Nucleus accumbens (tissue), 56 donors: Measurements from ENCODE around the gene NDST1.
A peak's percentile ranks its signal among the peaks of the same experiment; 100 is the strongest.

ENCODE experiments used
- DNase-seq, 56 donors: peaks; one replicate each; lab custom pipeline; 2025; lab: John Stamatoyannopoulos, UW

Gene NDST1

DNA sequence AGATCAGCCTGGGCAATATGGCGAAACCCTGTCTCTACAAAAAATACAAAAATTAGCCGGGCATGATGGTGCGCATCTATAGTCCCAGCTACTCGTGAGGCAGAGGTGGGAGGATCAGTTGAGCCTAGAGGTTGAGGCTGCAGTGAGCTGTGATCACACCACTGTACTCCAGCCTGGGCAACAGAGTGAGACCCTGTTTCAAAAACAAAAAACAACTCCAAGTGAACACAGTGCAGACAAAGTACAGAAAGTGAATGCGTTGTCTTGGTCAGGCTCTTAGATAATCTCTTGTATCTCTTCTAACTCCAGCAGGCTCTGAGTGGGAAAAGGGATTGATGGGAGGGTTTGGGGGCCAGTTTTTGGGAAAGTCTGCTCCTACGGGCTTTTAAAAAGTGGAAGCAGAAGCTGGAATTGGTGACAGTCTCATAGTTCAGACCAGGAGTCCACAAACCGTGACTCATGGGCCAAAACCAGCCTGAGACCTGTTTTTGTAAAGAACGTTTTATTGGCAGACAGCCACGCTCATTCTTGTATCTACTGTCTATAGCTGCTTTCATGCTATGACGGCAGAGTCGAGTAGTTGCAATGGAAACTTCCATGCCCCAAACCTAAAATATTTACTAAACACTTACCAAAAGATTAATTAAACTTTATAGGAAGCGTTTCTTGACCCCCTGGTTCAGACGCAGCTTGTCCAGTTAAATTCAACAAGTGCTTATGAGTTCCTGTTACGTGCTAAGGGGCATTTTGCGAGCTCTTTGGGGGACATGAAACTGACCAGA lies 32.9 kb downstream of the NDST1 start:
- DNase-seq: peak in 2 of 56 donors; percentile 11 to 36

DNA sequence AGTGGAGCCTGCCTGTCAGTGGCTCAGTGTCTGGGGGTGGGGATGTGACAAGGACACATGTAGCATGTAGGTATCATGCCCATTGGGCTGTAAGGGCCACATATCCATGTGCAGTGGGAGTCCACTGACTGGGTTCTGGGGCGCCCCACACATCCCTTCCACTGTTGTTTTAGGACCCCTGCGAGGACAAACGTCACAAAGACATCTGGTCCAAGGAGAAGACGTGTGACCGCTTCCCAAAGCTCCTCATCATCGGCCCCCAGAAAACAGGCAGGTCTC lies 33.4 kb downstream of the NDST1 start:
- DNase-seq: no peak

DNA sequence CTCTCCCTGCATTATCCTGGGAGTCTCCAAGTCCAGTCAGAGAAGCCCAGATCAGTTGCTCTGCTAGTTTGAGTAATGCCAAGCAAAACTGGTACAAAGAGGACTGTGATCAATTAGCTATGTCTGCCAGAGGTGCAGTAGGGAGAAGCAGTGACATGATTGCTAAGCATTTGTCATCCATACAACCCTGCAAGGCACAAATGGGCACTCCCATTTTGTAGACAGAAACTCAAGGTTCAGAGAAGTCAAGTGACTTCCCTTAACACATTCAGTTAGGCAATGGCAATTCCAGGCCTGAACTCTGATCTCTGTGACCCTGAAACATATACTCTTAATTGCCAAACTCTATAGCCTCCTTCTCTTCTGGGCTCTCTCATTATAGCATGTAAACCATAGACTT lies 34.0 kb downstream of the NDST1 start:
- no peak for DNase-seq

DNA sequence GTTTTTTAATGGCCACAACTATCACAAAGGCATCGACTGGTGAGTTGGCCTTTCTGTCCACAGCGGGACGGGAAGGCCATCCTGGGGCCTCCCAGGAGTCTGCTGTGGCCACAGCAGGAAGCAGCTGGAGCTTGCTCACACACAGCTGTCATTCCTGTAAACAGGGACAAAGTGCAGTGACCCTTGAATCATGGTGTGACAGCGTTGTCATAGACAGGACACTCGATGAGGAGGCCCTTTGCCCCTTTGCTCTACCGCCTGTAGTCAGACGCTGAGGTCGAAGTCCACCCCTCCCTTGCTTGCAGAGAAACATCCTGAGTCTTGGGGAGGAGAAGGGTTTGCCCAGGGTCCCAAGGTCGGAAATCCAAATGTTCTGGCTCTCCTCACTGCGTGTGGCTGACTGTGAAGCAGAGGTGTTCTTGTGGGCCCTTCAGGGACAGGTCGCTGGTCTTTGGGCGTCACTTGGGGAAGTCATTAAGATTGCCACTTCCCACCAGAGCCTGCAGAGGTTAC lies 35.1 kb downstream of the NDST1 start:
- DNase-seq: no peak

DNA sequence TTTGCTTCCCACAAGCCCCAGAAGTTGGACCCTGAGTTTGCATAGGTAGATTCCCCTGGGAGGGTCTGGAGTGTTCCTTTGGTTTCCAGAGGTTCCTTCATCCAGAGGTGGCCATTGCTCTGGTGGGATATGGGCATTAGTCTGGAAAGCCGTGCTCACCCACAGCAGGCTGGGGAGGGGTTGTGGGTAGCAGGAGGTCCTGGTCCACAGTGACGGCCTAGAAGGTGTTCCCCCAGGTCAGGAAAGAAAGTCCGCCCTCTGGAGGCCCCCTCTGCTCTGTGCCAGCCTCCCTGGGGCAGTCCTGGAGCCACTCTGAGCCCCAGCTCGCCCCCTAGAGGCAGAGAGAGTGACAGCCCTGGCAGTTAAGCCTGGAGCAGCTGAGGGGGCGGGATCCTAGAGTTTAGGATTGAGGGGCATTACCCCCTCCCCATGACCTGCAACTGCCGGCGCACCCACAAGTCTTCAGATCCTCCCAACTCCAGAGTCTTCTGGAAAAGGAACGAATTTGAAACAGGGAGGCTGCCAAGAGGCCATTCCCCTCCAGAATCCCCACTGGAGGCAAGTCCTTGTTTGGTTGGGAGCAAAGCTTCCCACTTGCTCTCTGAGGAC lies 36.8 kb downstream of the NDST1 start:
- DNase-seq: peak in 43 of 56 donors; percentile 9 to 83 (median 34)

DNA sequence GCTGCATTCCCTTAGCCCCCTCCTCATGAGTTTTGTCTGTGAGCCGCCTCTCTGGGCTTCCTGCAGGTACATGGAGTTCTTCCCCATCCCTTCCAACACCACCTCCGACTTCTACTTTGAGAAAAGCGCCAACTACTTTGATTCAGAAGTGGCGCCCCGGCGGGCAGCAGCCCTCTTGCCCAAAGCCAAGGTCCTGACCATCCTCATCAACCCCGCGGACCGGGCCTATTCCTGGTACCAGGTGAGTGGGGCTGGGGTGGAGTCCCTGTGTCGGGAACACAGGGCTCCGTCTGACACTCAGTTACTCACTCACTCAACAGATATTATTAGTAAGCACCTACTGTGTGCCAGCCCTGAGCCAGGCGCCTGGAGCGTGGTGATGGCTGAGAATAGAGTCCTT lies 37.3 kb downstream of the NDST1 start:
- DNase-seq: no peak

DNA sequence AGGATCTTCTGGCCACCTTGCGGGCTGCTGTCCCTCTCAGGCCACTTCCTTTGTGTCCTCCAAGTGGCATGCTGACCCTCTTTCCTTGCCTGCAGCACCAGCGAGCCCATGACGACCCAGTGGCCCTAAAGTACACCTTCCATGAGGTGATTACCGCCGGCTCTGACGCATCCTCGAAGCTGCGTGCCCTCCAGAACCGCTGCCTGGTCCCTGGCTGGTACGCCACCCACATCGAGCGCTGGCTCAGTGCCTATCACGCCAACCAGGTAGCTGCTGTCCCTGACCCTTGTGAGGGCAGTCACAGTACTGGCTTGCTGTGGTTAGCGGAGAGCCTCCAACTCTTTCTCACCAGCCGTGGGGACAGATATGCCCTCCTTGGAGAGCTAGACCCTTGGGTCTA lies 40.2 kb downstream of the NDST1 start:
- DNase-seq: no peak

DNA sequence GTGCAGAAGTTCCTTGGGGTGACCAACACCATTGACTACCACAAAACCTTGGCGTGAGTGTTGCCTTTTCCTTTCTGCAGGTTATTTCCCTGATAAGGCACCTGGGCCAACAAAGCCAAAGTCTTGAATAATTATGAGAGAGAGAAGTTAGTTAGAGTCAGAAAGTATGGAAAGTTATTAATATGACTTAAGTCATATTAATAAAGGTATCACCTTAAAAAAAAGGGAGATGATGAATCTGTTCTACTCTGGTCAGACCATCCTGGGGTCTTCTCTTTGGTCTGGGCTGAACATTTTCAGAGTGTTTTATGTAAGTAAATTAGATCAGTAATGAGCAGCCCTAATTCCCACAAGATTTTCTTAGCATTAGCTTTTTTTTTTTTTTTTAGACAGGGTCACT lies 41.8 kb downstream of the NDST1 start:
- DNase-seq: no peak

DNA sequence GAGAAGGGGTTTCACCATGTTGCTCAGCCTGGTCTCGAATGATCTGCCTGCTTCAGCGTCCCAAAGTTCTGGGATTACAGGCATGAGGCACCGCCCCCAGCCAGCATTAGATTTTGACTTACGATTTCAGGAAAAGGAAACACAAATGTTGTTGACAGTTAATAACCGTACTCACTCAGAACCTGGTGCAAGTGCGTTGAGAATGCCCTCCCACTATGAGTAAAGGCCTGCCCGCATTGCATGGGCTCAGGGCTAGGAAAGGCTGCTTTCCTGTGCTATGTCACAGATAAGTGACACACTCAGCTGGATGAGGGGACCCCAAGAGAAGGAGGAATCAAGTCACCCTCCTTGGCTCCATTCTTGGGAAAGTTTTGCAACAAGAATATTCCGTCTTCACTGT lies 42.4 kb downstream of the NDST1 start:
- no peak for DNase-seq

DNA sequence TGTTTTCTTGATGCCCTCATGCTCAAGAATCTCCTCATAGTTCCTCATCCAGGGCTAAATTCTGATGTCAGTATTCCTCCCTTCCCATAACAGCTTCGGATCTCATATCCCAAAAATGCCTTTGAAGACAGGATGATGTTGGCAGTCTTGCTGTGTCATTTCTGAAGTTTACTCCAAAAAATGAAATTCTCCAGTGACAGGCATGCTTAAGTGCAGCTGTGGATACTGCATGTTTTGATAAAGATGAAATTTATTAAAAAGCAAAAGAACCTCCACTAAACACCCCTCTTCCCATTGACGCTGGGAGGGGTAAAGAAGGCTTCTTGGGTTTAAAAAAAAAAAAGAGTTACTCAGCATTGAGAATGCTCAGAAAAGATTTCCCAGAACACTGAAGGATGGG lies 43.1 kb downstream of the NDST1 start:
- no peak for DNase-seq

DNA sequence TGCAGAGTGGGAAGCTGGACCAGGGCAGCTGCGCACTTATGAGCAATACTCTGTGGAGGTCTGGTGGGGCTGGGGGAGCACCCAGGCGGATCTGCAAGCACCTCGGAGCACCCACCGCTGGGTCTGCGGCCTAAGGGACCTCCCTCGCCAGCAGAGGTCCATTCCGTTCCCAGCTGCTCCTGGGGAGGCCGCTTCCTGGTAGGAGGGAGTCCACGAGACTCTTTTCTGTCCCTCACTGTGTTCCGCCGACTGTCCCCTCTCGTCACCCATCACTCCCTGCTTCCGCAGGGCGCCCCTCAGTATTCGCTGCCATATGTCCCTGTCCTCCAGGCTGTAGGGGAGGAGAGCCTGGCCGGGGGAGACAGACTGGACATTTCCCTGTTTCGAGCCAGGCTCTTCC lies 45.5 kb downstream of the NDST1 start:
- no peak for DNase-seq

DNA sequence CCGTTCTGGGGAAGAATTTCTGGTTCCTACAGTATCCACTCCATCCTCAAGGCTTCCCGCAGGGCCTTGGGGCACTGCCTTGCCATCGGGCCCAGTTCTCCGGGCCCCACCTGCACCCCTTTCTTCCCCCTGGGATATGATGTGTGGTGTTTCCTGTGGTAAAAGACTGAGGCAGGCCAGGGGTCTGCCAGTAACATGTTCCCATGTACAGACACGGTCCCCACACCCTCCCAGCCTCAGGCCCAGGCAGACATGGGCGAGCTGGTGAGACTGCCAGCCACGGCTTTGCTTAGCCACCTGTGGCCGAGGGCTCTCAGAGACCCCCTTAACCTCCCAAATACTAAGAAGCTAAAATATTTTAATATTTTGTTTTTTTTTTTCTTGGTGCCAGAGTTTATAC lies 46.0 kb downstream of the NDST1 start:
- DNase-seq: no peak

DNA sequence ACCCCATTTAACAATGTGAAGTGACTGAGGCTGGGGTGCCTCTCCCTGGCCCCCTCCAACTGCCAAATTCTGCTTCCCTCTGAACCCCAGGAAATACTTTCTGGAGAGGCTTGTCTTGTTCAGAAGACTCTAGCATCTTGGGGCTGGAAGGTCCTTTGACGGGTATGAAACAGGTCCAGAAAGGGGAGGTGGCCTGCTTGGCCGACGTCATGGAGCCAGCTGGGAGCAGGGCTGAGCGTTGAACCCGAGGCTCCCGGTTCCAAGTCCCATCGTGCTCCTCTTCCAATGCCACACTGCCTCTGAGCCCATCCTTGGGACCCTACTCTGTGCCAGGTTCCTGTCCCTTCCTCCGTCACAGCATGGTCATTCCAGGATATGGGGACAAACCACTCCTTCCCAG lies 46.9 kb downstream of the NDST1 start:
- DNase-seq: no peak

DNA sequence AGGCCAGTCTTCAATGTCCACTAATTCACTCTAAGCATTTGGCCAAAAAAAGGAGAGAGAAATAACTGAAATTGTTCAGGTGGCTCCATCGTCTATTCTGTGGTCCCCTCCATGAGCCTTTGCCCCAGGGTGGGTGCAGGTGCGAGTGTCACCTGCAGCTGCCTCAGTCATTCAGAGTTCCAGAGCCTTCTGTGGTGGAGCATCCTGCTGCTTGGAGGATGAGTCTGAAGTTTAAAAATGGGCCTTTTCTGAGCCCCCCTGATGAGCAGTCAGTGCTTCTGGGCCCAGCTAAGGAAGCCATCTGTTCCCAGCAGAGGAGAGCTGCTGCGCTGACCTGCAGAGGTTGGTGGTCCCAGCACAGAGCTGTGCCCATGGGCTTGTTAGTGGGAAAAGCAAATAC lies 48.2 kb downstream of the NDST1 start:
- DNase-seq: no peak

DNA sequence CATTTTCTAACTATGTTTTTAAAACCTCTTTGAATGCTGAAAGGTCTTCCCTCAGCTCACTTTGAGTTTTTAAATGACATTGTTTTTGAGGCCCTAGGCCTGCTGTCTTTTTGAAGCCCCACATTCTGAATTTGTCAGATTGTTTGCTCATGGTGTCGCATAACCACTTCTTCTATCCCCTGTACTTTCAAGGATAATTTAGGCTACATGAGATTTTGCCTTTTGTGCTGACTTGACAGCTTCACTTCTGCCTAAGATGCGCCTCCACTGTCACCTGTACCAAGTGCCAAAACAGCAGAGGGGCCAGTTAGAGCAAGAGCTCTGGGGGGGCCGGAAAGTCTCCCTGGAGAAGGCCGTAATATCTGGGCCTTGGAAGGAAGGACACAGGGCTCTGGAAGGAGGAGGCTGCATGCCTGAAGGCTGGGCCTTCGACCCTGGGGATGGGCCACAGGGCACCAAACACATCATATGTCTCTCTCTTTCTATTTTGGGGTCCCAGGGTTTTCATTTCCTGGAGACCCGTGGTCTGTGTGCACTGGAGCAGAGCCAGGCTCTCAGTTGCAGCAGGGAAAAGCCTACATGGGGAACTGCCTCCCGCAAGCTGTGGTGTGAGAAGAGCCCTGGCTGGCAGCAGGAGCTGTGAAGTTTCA lies 49.1 kb downstream of the NDST1 start:
- DNase-seq: no peak

DNA sequence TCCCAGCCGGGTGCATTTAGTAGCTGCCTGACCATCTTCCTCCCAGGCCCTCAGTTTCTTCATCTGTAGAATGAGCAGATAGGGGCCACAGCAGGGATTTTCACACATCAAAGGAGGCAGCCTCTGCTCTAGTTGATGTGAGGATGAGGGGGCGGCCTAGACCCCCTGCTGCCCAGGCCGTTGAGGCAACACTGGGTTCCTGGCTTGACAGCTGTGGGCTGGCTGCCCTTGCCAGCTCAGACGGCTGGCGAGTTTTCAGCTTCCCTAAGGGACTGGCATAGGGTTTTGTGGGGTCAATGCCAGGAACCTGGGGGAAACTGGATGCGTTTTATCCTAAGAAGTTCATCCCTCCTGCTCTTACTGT lies 49.6 kb downstream of the NDST1 start:
- DNase-seq: no peak

DNA sequence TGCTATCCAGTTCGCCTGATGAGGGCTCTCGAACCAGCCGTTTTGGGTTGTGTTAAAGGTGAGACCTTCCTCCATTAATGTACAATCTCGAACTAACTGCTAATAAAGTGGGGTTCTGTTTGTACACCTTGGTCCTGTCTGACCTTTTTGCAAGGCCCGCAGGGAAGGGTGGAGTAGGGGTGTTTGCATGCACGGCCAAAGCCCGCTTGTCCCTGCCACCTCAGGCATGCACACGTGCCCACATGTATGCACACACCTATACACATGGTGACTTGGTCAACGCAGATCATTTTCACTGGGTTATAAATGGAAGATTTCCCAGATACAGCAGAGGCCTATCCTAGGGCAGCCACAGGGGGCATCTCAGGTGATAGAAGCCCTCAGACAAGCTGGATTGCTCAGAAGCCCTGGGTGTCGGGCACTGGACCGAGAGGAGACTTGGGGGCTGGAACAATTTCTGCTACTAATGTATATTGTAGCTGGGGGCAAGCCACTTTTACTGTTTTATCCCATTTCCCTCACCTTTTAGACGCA lies 50.2 kb downstream of the NDST1 start:
- DNase-seq: no peak

DNA sequence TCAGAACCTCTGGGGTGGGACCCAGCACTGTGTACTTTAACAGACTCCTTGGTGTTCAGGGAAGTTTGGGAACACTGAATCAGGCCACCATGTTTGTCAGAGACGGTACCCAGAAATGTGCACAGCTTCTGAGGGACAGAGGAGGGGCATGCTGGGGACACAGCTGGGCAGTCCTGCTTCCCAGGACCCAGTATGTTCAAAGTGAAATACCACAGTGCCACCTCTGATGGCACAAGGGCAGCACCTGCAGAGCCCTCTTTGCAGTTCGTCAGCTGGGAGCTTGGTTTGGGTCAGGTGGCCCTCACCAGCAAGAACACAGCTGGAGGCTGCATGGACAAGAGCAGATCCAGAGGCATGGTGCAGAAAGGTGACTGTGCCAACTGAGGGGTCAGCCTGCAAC lies 51.2 kb downstream of the NDST1 start:
- no peak for DNase-seq

DNA sequence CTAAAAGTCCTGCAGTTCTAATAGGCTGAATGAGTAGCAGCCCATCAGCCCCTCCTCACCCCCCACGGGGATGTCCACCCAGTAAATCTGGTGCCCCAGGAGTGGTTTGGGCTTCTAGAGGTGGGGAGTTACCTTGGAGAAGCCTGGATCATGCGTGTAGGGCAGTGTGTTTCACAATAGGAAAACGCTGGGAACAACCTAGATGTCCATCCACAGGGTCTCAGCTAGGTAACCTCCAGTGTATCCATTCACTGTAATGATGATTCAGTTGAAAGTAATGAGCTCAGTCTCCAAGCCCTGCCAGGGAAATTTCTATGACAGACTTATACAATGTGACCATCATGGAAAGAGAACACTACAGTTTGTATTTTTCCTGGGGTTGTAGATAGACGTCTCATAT lies 51.8 kb downstream of the NDST1 start:
- DNase-seq: no peak

DNA sequence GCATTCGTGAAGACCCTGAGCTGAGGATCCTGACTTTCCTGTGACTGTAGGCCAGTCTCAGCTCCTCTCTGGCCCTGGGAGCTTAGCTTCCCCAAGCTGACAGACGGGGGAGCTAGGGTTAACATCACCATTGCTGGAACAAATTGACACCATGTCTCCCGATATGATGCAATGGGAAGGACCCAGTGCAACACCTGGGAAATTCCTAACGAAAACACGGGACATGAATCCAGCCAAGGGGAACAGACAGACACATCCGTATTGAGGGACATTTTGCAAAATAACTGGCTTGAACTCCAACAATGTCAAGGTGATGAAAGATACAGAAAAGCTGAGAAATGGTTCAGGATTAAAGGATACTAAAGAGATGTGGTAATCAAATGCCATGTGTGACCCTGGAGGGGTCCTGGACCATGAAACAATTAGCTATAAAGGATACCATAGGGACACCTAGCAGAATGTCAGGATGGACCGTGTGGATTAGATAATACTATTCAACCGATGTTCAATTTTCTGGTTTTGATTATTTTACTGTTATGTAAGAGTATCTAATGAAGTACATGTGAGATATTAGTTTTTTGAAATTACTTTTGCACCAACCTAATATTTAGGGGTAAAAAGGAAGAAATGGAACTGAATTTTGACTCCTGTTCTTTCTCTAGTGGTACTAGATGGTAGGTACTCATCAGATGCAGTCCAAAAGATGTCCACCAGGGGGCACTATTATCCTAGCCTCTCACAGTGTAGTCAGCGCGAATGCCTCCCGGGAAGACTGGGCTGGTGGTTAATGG lies 52.7 kb downstream of the NDST1 start:
- peak in 54 of 56 donors; percentile 4 to 97 (median 64) for DNase-seq

DNA sequence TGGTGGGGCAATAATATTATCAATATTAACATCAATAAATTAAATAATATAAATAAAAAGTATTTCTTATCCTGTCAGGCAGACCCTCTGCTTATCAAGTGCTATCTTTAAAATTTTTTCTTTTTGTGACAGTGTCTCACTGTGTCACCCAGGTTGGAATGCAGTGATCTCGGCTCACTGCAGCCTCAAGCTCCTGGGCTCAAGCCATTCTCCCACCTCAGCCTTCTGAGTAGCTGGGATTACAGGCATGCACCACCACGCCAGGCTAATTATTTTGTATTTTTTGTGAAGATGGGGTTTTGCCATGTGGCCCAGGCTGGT lies 53.2 kb downstream of the NDST1 start:
- DNase-seq: no peak
